Fibroblast of pulmonary artery (primary cell): ENCODE data around the gene EFNA1.

ENCODE experiments used
- DNase-seq: peaks from one replicate; pipeline ENCODE4 v3.0.0-alpha.2; 2010; ENCODE audit warnings: low read depth
- H3K4me3 ChIP-seq: replicated peaks from 2 replicates; pipeline ENCODE4 v1.5.1; 2011; ENCODE audit warnings: low read depth, mild to moderate bottlenecking, control low read depth, low read length, moderate library complexity
- TF ChIP-seq, protein P1 (sequence below): IDR thresholded peaks from 2 replicates; pipeline ENCODE4 v1.5.1; 2011; ENCODE audit warnings: mild to moderate bottlenecking, control low read depth, low read length, inconsistent platforms; ENCODE audit errors: missing control alignments

EFNA1 gene

DNA sequence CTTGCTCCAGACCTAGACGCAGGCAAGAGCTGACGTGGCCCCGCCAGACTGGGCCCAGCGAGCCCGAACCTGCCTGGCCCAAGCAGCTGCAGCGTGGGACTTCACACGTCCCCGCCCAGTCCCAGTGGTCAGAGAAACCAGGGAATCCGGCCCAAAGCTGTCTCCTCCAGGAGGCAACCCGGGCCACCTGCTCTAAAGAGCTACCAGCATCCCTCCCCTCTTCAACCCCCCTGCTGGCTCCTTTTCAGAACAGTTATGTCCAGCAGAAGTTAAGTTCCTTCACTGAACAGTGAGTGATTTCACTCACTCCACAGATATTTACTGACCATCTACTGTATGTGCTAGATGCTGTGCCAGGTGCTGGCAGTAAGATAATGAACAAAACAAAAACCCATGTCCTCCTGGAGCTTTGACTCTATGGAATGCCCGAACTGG is 2.1 kb upstream of the EFNA1 start:
- H3K4me3 ChIP-seq, result no peak overlapping the region
- DNase-seq, result no peak
- TF ChIP-seq, protein P1, sequence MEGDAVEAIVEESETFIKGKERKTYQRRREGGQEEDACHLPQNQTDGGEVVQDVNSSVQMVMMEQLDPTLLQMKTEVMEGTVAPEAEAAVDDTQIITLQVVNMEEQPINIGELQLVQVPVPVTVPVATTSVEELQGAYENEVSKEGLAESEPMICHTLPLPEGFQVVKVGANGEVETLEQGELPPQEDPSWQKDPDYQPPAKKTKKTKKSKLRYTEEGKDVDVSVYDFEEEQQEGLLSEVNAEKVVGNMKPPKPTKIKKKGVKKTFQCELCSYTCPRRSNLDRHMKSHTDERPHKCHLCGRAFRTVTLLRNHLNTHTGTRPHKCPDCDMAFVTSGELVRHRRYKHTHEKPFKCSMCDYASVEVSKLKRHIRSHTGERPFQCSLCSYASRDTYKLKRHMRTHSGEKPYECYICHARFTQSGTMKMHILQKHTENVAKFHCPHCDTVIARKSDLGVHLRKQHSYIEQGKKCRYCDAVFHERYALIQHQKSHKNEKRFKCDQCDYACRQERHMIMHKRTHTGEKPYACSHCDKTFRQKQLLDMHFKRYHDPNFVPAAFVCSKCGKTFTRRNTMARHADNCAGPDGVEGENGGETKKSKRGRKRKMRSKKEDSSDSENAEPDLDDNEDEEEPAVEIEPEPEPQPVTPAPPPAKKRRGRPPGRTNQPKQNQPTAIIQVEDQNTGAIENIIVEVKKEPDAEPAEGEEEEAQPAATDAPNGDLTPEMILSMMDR, result no peak

DNA sequence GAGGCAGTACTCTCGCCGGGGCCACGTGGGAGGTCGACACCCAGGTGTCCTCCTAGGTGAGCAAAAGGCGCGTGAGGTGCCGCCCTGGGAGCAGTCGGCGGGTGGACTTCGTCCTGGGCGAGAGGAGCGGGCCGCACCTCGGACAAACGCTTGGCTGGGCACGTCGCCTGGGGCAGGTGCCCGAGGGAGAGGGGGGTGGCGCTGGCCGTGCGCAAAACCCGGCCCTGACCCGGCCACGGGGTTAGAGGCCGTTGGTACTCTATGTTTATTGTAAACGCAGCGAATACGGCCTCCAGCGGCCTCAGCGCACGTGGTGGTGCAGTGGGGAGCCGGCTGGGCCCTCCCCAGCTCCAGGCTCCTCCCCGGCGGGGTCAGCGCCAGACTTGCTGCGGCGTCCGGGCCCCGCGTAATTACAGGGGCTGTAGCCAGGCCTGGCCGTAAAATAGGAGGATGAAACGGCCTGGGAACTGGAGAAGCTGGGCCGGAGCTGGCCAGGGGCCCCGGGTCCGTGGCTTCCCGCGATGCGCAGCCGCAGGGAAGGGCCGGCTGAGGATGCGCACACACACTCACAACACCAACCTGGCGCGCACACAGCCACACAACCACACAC is 1.6 kb upstream of the EFNA1 start:
- TF ChIP-seq, protein P1, result no peak
- DNase-seq, result peak; percentile 48
- peak overlapping the region; percentile 19 for H3K4me3 ChIP-seq

DNA sequence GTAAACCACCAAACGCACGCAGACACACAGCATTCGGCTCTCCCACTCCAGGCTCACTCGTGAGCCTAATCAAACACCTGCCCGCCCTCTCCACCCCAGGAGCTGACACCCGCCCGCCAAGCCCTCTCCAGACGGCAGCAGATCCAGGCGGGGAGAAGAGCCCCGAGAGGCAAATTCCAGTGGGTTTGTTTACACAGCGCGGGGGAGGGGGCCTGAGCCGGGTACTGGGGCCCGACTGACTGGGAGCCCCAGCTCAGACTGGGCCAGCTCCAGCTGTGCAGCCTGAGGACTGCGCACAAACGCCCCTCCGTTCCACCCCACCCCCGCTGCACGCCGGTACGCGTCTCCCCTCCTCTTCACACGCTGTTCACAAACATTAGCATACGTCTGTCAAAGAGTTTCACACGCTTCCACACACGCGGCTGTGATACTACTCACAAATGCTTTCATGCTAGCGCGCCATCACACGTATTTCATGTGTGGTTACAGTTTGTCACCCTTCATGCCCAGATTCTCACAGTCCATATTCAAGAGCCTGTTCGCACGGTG is 1.0 kb upstream of the EFNA1 start:
- peak overlapping the region; percentile 77 for H3K4me3 ChIP-seq
- no peak for DNase-seq

DNA sequence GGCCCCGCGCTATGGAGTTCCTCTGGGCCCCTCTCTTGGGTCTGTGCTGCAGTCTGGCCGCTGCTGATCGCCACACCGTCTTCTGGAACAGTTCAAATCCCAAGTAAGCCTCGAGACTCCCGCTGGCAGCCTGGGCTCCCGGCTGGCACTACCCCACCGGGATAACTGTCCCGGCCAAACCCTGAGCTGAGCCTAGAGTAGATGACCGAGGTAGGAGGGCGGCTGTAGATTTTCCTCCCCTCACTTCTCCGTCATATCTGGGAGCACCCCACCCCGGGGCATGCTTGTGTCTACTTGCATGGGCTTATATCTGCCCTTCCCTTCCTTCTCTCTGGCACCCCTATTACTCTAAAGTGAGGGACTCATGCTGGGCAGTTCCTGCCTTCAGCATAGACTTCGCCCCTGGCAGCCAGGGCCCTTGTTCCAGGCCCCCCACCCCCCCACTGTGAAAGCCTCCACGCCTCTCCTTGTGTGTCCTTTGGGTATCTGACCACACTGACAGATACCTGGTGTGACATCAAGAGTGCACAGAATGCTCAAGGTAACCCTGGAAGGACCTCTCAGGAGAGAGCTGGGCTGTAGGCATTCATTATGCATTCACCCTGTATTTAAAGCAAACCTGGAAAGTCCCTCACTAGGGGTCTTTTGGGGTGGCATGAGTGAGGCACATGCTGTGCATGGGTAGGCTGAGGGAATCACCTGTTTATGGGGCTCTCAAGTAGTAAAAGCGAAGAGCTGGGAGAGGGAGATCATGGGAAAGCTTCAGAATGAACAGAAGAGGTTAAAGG is 485 bp downstream of the EFNA1 start:
- H3K4me3 ChIP-seq, result peak overlapping the region; percentile 77
- no peak for DNase-seq
- TF ChIP-seq, protein P1, result no peak

More for the DNA sequence above, 1.0 kb upstream of the EFNA1 start:
- TF ChIP-seq, protein P1, result no peak

DNA sequence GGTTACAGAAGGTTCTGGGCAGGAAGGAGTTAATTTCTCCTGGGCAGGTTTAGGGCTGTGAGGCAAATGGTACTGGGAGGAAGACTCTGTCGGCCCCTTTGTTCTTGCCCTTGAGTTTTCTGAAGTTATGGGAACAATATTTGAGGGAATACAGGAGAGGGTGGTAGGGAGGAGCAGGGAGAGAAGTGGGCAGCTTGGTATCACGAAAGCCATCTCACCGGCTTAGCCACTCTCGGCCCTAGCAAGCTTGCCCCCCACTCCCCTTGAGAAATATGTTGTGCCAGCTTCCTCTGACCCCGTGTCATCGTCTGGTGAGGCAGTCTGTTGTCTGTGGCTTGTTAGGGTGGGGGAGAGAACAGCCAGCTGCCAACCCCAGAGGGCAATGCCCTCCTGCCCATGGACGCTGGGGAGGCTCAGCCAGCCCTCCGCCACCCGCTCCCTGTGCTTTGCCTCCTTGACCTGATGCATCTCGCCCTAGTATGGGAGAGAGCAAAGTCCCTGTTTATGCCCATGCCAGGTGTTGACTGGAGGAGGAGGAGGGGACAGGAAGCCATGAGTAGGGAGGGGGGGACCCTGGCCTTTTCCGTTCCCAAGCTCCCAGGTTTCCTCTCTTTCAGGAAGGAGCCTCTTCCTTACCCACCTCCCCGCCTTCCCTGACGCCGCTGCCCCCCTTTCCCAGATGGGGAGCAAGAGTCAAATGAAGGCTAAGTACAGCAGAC is 1.2 kb downstream of the EFNA1 start:
- H3K4me3 ChIP-seq, result peak overlapping the region; percentile 77
- DNase-seq, result peak; percentile 28
- TF ChIP-seq, protein P1, result no peak

DNA sequence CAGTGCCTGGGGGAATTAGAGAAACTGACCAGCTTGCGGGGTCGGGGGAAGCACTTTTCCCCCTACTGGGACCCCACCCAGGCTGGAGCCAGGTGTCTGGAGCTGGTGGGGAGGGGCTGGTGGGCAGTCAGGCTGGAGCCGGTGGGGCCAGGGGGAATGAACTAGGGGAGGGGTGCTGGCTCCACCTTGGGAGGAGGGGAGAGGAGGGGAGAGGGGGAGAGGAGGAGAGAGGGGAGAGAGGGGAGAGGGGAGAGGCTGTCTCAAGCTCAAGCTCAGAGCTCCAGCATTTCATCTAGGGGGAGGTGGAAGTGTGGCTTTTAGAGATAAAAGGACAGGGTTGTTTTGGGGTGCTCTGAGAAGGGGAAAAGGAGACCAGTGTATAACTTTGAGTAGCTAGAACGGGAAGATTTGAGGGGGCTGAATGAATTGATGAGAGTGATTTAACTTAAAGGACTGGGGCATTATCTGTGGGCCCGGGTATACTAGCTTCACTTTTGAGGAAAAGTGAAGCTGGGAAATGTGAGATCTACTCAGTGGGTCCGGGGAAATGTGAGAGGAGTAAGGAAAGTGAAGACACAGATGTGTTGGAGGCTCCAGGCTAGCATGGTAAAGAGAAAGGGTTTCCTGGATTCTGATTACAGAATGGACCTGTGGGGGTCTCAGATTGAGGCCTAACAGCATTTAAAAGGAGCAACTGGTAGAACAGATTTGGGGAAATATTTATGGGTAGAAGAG is 2.8 kb downstream of the EFNA1 start:
- TF ChIP-seq, protein P1, result no peak
- H3K4me3 ChIP-seq, result peak overlapping the region; percentile 77
- DNase-seq, result no peak
